Fibroblast of lung (primary cell): ENCODE results near the gene KCNIP3. TPM values are rescaled to one million over a fixed set of nuclear protein-coding genes. Genes with fewer than 3 reads are reported as not detected.

Experiments used
- DNase-seq, 2 donors: peaks; one replicate each; pipeline versions ENCODE4 v3.0.0 to v3.0.0-alpha.2; 2010; ENCODE audit warnings: low read depth in 2 of 2
- H2AFZ ChIP-seq: 2 replicates; pipeline ENCODE4 v1.5.1; 2012; ENCODE audit warnings: low read length, control low read depth, inconsistent platforms
- H3K27ac ChIP-seq: 2 replicates; pipeline ENCODE4 v1.5.1; 2011; ENCODE audit warnings: low read length, control low read depth; ENCODE audit not compliant: insufficient read depth
- H3K27me3 ChIP-seq: 2 replicates; pipeline ENCODE4 v1.5.1; 2011; ENCODE audit warnings: mild to moderate bottlenecking, low read length; ENCODE audit not compliant: control insufficient read depth, insufficient read depth
- H3K36me3 ChIP-seq: 2 replicates; pipeline ENCODE4 v1.5.1; 2011; ENCODE audit warnings: low read length; ENCODE audit not compliant: control insufficient read depth, insufficient read depth
- H3K4me1 ChIP-seq: 2 replicates; pipeline ENCODE4 v1.5.1; 2011; ENCODE audit warnings: low read length; ENCODE audit not compliant: control insufficient read depth, insufficient read depth; ENCODE audit errors: extremely low read depth
- H3K4me2 ChIP-seq: 2 replicates; pipeline ENCODE4 v1.5.1; 2011; ENCODE audit warnings: low read length, control low read depth; ENCODE audit not compliant: insufficient read depth; ENCODE audit errors: extremely low read depth
- H3K4me3 ChIP-seq, 4 experiments: fragments of 200-600 bp in 1 of 4; sonication (generic) in 1 of 4; replicated peaks in 1 of 4; 2 replicates each; pipeline ENCODE4 v1.5.1; 2011 to 2016; ENCODE audit warnings: low read length in 4 of 4, low read depth in 3 of 4, mild to moderate bottlenecking in 3 of 4, control low read depth in 2 of 4, inconsistent platforms in 1 of 4, mixed read lengths in 1 of 4; ENCODE audit not compliant: insufficient read depth in 1 of 4; ENCODE audit errors: control extremely low read depth in 1 of 4
- H3K79me2 ChIP-seq: 2 replicates; pipeline ENCODE4 v1.5.1; 2012; ENCODE audit warnings: mild to moderate bottlenecking, low read length, inconsistent platforms; ENCODE audit not compliant: control insufficient read depth, insufficient read depth
- H3K9ac ChIP-seq: 2 replicates; pipeline ENCODE4 v1.5.1; 2011; ENCODE audit warnings: mild to moderate bottlenecking, low read length, control low read depth; ENCODE audit not compliant: insufficient read depth
- H3K9me3 ChIP-seq: 2 replicates; pipeline ENCODE4 v1.5.1; 2012; ENCODE audit warnings: low read depth, low read length; ENCODE audit not compliant: control insufficient read depth, insufficient read depth
- H4K20me1 ChIP-seq: 2 replicates; pipeline ENCODE4 v1.5.1; 2011; ENCODE audit warnings: low read length; ENCODE audit not compliant: control insufficient read depth, insufficient read depth; ENCODE audit errors: extremely low read depth
- EZH2 ChIP-seq: IDR thresholded peaks from 2 replicates; pipeline ENCODE4 v1.5.1; 2012; ENCODE audit warnings: low read length, control low read depth, mild to moderate bottlenecking; ENCODE audit errors: missing control alignments
- polyA plus RNA-seq, 2 donors: library from polyadenylated mRNA; depleted of rRNA in 1 of 2; stranded (reverse) in 1 of 2; unstranded in 1 of 2; fragments of >200 nt; gene quantifications; 2 replicates each; pipeline ENCODE4 v1.2.1, GENCODE V29; 2011 to 2012; ENCODE audit warnings: missing spikeins in 1 of 2
- total RNA-seq: library from RNA; depleted of rRNA; stranded (reverse); fragments of >200 nt; gene quantifications from 2 replicates; pipeline ENCODE4 v1.2.1, GENCODE V29; 2014
- TF ChIP-seq, protein P1 (sequence below), 2 donors: IDR thresholded peaks in 1 of 2; conservative IDR thresholded peaks in 1 of 2; 1 replicate in 1 of 2; 2 replicates in 1 of 2; pipeline ENCODE4 v1.5.1; 2011 to 2012; ENCODE audit warnings: low read length in 2 of 2, control low read depth in 1 of 2, inconsistent platforms in 1 of 2, low read depth in 1 of 2, mild to moderate bottlenecking in 1 of 2

KCNIP3 gene
- total and polyA plus RNA-seq, 2 donors (not counting 1 experiment from before 2014, with no cell fraction given): 0.32 to 1.7 TPM

DNA sequence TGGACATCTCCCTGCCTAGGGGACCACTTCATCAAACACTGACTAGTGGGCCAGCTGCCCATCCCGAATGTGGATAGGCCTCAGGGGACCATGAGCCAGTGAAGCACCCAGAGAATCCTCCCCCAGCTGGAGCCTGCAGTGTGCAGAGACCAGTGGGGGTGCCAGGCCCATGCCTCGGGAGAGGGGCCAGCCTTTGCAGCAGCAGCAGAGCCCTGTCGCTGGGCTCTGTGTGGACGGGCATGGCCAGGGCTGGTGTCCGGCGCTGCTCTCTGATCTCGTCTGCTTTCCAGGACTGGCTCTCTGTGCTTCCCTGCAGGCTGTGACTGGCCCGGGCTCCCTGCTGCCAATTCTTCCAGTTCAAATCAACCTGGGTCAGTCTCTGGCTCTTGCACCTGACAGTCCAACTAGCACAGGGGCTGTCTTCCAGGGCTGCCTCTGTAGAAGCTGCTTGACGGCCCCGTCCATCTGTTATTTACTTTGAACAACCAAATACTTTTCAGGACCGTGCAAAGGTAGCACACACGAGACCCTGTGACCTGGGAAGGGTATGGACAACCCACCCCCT lies 11.4 kb downstream of the KCNIP3 start:
- Histone ChIP-seq H3K36me3 (no peaks in the 10 kb centered on the region), H3K27ac (no peak overlapping the region), H3K79me2 (no peaks in the 10 kb centered on the region), H3K9me3 (no peaks in the 10 kb centered on the region), H3K9ac (no peak overlapping the region), H2AFZ (no peak overlapping the region), H4K20me1 (no peaks in the 10 kb centered on the region), H3K4me2 (no peak overlapping the region), H3K4me1 (no peaks in the 10 kb centered on the region), H3K4me3 (no peak overlapping the region), H3K27me3 (no peaks in the 10 kb centered on the region)
- DNase-seq: no peak
- no peak for TF ChIP-seq EZH2
- TF ChIP-seq, protein P1, sequence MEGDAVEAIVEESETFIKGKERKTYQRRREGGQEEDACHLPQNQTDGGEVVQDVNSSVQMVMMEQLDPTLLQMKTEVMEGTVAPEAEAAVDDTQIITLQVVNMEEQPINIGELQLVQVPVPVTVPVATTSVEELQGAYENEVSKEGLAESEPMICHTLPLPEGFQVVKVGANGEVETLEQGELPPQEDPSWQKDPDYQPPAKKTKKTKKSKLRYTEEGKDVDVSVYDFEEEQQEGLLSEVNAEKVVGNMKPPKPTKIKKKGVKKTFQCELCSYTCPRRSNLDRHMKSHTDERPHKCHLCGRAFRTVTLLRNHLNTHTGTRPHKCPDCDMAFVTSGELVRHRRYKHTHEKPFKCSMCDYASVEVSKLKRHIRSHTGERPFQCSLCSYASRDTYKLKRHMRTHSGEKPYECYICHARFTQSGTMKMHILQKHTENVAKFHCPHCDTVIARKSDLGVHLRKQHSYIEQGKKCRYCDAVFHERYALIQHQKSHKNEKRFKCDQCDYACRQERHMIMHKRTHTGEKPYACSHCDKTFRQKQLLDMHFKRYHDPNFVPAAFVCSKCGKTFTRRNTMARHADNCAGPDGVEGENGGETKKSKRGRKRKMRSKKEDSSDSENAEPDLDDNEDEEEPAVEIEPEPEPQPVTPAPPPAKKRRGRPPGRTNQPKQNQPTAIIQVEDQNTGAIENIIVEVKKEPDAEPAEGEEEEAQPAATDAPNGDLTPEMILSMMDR (conservative IDR thresholded peaks at IDR 0.05 in 1 of 2, IDR thresholded peaks at IDR 0.05 in 1 of 2; ENCODE audit: low read depth in 1 of 2, low read length in 2 of 2): no peak

DNA sequence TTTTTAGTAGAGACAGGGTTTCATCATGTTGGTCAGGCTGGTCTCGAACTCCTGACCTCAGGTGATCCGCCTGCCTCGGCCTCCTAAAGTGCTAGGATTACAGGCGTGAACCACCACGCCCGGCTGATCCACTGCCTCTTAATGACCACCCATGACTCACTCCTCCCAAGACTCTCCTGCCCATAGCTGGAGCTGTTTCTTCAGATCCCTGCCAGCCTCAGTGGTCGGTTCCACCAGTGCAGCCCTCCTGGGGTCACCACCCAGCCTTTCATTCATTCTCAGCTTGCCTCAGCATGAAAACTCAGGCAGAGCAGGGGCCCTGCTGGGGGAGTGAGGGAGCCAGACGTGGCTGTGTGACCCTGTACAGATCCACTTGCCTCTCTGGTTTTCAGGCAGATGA lies 12.5 kb downstream of the KCNIP3 start:
- no peaks in the 10 kb centered on the region for H3K9me3 ChIP-seq
- no peaks in the 10 kb centered on the region for H3K27me3 ChIP-seq
- no peaks in the 10 kb centered on the region for H3K4me1 ChIP-seq
- H3K4me2 ChIP-seq: no peak overlapping the region
- H3K36me3 ChIP-seq: no peaks in the 10 kb centered on the region
- no peaks in the 10 kb centered on the region for H3K79me2 ChIP-seq
- no peak overlapping the region for H3K4me3 ChIP-seq
- no peak for TF ChIP-seq EZH2
- no peak overlapping the region for H3K9ac ChIP-seq
- no peaks in the 10 kb centered on the region for H4K20me1 ChIP-seq
- no peak overlapping the region for H3K27ac ChIP-seq
- no peak overlapping the region for H2AFZ ChIP-seq
- peak in 1 of 2 donors; percentile 19 for DNase-seq

DNA sequence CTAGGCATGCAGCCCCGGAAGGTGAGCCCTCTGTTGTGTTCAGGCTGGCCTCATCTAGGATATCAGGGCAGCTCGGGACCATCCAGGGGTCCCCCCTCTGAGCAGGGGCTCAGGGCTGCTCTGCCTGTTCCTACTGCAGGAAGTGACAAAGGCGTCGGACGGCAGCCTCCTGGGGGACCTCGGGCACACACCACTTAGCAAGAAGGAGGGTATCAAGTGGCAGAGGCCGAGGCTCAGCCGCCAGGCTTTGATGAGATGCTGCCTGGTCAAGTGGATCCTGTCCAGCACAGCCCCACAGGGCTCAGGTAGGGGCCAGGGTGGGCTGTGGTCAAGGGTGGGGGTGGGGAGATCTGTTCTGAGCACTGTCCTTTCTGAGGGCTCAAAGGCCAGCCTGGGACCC lies 13.1 kb downstream of the KCNIP3 start:
- Histone ChIP-seq H3K36me3 (no peaks in the 10 kb centered on the region), H3K4me3 (no peak overlapping the region), H3K9me3 (no peaks in the 10 kb centered on the region), H3K9ac (no peak overlapping the region), H2AFZ (no peak overlapping the region), H3K4me2 (no peak overlapping the region), H4K20me1 (no peaks in the 10 kb centered on the region), H3K27me3 (no peaks in the 10 kb centered on the region), H3K4me1 (no peaks in the 10 kb centered on the region), H3K79me2 (no peaks in the 10 kb centered on the region), H3K27ac (no peak overlapping the region)
- DNase-seq: no peak
- no peak for TF ChIP-seq EZH2
- TF ChIP-seq, protein P1 (conservative IDR thresholded peaks at IDR 0.05 in 1 of 2, IDR thresholded peaks at IDR 0.05 in 1 of 2; ENCODE audit: low read depth in 1 of 2, low read length in 2 of 2): no peak
